GM19193 (cell line): ENCODE data around the gene TTC28.

ENCODE experiments used
- POLR2A ChIP-seq: IDR thresholded peaks from 4 replicates; pipeline ENCODE4 v1.6.1; 2011; ENCODE audit not compliant: insufficient read depth, insufficient read length; ENCODE audit errors: extremely low read depth

TTC28 gene

GRCh38 chr22:27976586-27976985, 703.1 kb downstream of the TTC28 start:
- TF ChIP-seq POLR2A: no peak

DNA sequence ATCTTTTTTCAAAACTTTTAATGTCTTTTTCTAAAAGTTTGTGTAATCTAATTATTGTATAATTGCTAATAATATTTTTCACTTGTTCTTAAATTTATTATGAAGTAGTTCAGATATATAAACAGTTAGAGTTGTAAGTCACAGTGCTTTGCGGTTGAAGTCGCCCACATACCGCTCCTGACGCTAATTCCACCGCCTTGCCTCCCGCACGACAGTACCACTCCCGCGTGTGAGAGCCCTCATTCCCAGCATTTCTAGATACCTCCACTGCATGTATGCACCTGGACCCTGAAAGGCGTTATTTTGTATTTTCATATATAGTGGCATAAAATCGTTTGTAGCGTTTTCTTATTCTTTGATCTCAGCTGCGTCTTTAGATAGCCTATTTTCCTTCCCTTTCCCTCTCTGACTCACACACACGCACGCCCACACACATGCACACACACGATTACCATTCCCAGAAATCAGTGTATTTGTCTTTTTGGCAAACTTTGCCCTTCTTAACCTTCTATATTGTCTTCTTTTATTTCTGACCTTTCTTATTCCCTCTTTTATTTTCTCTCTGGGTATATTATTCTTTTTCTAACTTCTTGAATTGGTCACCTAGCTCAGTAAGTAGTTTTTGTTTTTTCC, 704.1 kb downstream of the TTC28 start:
- TF ChIP-seq POLR2A: no peak

DNA sequence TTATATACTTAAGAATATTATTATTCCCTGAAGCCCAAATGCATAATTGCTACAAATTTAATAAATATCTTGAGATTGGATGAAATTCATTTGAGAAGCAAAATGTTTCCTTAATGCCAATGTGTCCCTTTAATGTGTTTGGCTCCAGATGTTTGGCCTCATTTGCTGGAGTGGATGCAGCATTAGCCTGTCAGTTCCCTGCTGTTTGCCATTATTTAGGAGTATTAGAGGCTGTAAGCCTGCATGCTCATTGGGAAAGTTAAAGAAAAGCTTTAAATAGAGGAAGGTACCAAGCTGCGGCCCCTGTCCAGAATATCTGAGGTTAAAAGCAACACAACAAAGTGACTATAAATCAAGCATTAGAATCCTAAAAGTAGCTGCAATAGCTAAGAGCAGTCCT, 705.8 kb downstream of the TTC28 start:
- no peak for TF ChIP-seq POLR2A

GRCh38 chr22:27972732-27973698, 706.6 kb downstream of the TTC28 start:
- no peak for TF ChIP-seq POLR2A

DNA sequence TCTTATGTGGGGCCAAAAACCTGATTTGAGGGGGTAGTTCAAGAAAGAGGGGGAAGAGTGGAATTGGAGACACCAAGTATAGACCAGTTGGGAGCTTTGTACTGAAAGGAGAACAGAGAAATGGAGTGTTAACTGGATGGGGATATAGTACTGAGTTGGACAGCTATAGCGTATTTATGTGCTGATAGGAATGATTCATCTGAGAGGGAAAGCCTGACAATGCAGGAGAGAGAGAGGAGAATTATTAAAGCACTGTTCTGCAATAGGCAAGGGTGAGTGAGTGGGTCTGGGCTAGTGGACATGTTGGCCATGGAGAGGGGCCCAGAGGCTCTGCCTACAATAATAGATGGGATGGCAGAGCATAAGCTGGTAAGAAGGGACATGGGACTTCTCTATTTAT, 707.7 kb downstream of the TTC28 start:
- TF ChIP-seq POLR2A: no peak

DNA sequence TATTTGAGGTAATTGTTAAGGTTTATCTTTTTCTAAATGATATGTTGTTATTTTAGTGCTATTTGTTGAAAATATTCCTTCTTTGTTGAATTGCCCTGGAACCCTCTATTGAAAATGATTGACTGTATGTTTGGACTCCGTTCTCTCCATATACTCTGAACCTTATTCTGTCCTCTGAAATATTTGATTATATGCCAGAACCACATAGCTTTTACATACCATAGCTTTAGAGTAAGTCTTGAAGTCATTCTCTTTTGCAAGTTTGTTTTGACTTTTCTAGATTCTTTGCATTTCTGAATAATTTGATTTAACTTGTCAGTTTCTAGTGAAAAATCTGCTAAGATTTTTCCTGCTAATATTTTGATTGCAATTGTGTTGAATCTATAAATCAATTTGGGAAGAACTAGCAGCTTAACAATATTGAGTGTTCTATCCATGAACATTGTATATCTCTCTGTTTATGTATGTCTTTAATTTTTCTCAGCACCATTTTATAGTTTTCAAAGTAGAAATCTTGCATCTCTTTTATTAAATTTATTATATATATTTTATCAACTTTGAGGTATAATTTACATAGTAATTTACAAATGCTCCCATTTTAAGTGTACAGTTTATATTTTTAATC, 708.9 kb downstream of the TTC28 start:
- TF ChIP-seq POLR2A: no peak

DNA sequence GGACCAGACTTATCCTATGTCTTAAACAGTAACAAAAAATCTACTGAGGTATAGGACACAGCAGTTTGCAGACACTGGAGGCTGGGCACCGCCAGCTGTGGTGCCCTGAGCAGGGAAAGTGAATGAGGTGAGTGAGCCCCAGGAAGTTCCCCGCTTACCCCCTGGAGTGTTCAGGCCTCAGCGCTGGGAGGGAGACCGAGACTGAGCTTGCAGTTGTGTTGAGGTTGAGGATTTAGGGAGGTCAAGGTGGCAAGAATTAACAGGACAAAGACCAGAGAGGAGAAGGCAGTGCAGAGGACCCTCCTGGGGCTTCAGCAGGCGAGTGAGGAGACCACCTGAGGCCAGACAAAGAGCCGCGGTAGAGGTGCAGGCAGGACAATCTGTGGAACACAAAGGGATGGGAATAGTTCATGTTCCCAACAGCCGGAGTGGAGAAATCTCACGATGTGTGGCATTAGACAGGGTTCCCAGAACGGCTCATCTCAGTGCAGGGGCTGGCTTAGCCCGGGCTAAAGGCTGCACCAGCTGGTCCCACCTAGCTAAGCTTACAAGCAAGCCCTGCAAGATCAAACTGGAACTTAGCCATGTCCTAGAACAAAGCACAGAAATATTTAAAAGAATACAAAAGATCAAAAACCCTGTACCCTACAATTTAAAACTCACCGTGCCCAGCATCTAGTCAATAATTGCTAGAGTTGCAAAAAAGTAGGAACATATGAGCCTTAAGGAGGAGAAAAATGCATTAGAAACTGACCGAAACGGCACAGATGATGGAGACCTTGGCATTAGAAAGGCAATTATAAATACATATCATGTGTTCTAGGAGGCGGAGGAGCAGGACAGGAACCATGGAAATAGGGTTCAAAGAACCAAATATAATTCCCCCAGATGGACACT, 713.2 kb downstream of the TTC28 start:
- no peak for TF ChIP-seq POLR2A

DNA sequence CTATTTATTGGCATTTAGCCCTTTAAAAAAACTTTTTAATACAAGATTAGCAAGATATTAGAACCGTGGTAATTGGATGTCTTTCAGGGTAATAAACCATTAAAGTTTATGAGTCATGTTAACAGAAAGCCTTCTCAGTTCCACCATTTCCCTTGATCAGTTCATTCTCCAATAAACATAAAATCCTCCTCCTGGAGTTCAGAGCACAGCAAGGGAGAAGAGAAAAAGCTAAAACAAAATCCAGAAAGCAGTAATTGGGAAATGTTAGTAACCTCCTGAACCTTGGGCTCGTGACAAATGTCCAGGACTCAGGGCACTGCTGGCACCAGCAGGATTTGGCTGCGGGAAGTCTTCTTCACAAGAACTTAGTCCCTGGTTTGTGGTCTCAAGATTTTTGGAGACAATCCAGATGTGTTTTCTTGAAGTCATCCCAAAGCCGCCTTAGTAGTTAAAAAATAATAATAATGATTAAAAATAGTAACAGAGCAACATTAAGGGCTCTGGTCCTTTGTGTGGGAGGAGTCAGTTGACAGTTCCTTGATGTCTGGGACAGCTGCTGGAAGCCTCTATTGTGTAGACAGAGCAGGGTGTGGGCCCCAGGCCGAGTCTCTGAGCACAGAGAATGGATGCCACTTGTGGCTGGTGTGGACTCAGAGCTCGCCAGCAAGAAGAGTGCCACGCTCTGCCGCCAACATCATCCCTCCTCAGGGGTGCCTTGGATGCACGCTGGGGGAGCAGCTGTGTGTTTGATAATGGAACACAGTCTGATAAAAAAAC, 717.2 kb downstream of the TTC28 start:
- TF ChIP-seq POLR2A: no peak

- no peak for TF ChIP-seq POLR2A
Measured at GRCh38 chr22:27961680-27962079, 718.0 kb downstream of the TTC28 start.

DNA sequence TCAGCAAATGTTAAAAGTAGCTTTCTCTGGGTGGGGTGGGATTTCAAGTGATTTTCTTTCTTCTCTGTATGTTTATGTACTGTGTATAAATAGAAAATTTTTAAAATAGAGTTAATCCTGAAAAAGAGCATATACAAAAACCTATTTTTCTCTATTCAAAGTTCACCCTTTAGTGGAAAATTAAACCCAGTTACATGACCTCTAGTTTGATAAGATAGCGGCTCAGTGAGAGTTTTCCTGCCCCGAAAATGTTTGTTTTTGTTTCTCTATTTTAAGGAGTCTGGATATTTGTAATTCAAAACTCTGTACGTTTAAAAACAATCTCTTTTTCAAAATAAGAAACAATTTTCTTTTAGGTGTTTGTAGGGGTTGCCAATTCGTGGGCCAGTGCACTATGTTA, 718.5 kb downstream of the TTC28 start:
- no peak for TF ChIP-seq POLR2A

- no peak for TF ChIP-seq POLR2A
Measured at GRCh38 chr22:27959335-27960090, 720.1 kb downstream of the TTC28 start.

GRCh38 chr22:27952779-27953178, 726.9 kb downstream of the TTC28 start:
- TF ChIP-seq POLR2A: no peak

- TF ChIP-seq POLR2A: no peak
Measured at GRCh38 chr22:27952091-27952490, 727.5 kb downstream of the TTC28 start.
